COR-L47 (cell line): Measurements from ENCODE around the gene STMN3.
"Not testable (repeated sequence)": the region's sequence is repeated elsewhere in the genome, so short reads cannot be mapped to it uniquely, and the experiment has no call there.

Source experiments
- DNase-seq: peaks from one replicate; lab custom pipeline; 2025; lab: John Stamatoyannopoulos, UW

The STMN3 gene

GRCh38 chr20:63612276-63612931 lies 40.8 kb downstream of the STMN3 start:
- no peak for DNase-seq

- DNase-seq = no peak
Measured at GRCh38 chr20:63611646-63612045, 41.6 kb downstream of the STMN3 start.

GRCh38 chr20:63610581-63611435 lies 42.4 kb downstream of the STMN3 start:
- DNase-seq = no peak

GRCh38 chr20:63606686-63607085 lies 46.5 kb downstream of the STMN3 start:
- DNase-seq = no peak

GRCh38 chr20:63602321-63602720 lies 50.9 kb downstream of the STMN3 start:
- DNase-seq = no peak

GRCh38 chr20:63601679-63602078 lies 51.5 kb downstream of the STMN3 start:
- DNase-seq = not testable (repeated sequence)

GRCh38 chr20:63599396-63600050 lies 53.7 kb downstream of the STMN3 start:
- no peak for DNase-seq

- DNase-seq = no peak
Measured at GRCh38 chr20:63598479-63599395, 54.5 kb downstream of the STMN3 start.

- no peak for DNase-seq
Measured at GRCh38 chr20:63597651-63598478, 55.4 kb downstream of the STMN3 start.

- DNase-seq = no peak
Measured at GRCh38 chr20:63596423-63596822, 56.8 kb downstream of the STMN3 start.

GRCh38 chr20:63595416-63596127 lies 57.7 kb downstream of the STMN3 start:
- no peak for DNase-seq

- DNase-seq = no peak
Measured at GRCh38 chr20:63594043-63594561, 59.1 kb downstream of the STMN3 start.

GRCh38 chr20:63592661-63593060 lies 60.6 kb downstream of the STMN3 start:
- DNase-seq = no peak

GRCh38 chr20:63591786-63592355 lies 61.4 kb downstream of the STMN3 start:
- DNase-seq = no peak

GRCh38 chr20:63591147-63591533 lies 62.1 kb downstream of the STMN3 start:
- no peak for DNase-seq

- no peak for DNase-seq
Measured at GRCh38 chr20:63590218-63591146, 62.7 kb downstream of the STMN3 start.
